Esophagus muscularis mucosa (tissue), 4 donors: ENCODE results near the gene CBLC. TPM values are rescaled to one million over a fixed set of nuclear protein-coding genes. Genes with fewer than 3 reads are reported as not detected.

Source experiments
- DNase-seq: peaks from one replicate; pipeline ENCODE4 v3.0.0-alpha.2; 2017; ENCODE audit errors: extremely low spot score
- H3K27ac ChIP-seq, 4 donors: fragments of 200-600 bp; sonication (generic); replicated peaks in 1 of 4; 1 replicate in 3 of 4; 2 replicates in 1 of 4; pipeline ENCODE4 v1.5.1; 2016 to 2019; ENCODE audit warnings: mild to moderate bottlenecking in 1 of 4
- H3K27me3 ChIP-seq, 4 donors: fragments of 200-600 bp; sonication (generic); one replicate each; pipeline versions ENCODE4 v1.5.1 to v1.6.0; 2016 to 2019
- H3K36me3 ChIP-seq, 4 donors: fragments of 200-600 bp; sonication (generic); one replicate each; pipeline ENCODE4 v1.5.1; 2016 to 2019
- H3K4me1 ChIP-seq, 4 donors: fragments of 200-600 bp; sonication (generic); one replicate each; pipeline ENCODE4 v1.5.1; 2016 to 2019
- H3K4me3 ChIP-seq, 4 donors: fragments of 200-600 bp; sonication (generic); 1 replicate in 2 of 4; 2 replicates in 2 of 4; pipeline ENCODE4 v1.5.1; 2016 to 2019; ENCODE audit warnings: mild to moderate bottlenecking in 4 of 4, moderate library complexity in 1 of 4
- H3K9me3 ChIP-seq, 4 donors: fragments of 200-600 bp; sonication (generic); 1 replicate in 3 of 4; 2 replicates in 1 of 4; pipeline ENCODE4 v1.5.1; 2016 to 2019
- EP300 ChIP-seq: sonication (generic); formaldehyde crosslinking; IDR thresholded peaks from one replicate; pipeline ENCODE4 v1.6.1; 2017; ENCODE audit warnings: antibody characterized with exemption
- POLR2A ChIP-seq: fragments of 450-650 bp; IDR thresholded peaks from one replicate; pipeline ENCODE4 v1.6.1; 2017; ENCODE audit warnings: antibody characterized with exemption, moderate library complexity, mild to moderate bottlenecking, low read depth
- POLR2AphosphoS5 ChIP-seq, 2 donors: sonication (generic); formaldehyde crosslinking; IDR thresholded peaks; one replicate each; pipeline ENCODE4 v1.6.1; 2017; ENCODE audit warnings: antibody characterized with exemption in 2 of 2
- WGBS: methylation state at CpG from one replicate; pipeline ENCODE4 v1.1.5; 2018; 5-methylcytosine and 5-hydroxymethylcytosine counted together
- intact Hi-C: fragments of 100-400 bp; cut with DNase I; formaldehyde crosslinking; loops from one replicate; pipeline ENCODE4 v1.15.1; 2023
- total RNA-seq, 4 donors: library from RNA; depleted of rRNA; stranded (reverse); fragments of >200 nt; gene quantifications; one replicate each; pipeline versions ENCODE4 v1.1.0 to v1.2.1, GENCODE V29; 2016
- TF ChIP-seq, protein P1 (sequence below), 3 experiments: fragments of 200-600 bp in 2 of 3; fragments of 450-650 bp in 1 of 3; sonication (generic) in 2 of 3; IDR thresholded peaks; one replicate each; pipeline ENCODE4 v1.5.1; 2017 to 2019; ENCODE audit warnings: antibody characterized with exemption in 3 of 3, mild to moderate bottlenecking in 2 of 3, moderate library complexity in 1 of 3

Gene CBLC
- total RNA-seq, 4 donors from 2014 or later, result 0.34 to 0.50 TPM; not detected in 2

GRCh38 chr19:44810234-44811121 lies 32.8 kb downstream of the CBLC start:
- Histone ChIP-seq H3K27me3 (no peaks in the 10 kb centered on the region), H3K4me1 (peaks cover 27 to 42% (median 37%) of the 10 kb centered on the region in 4 donors), H3K9me3 (no peaks in the 10 kb centered on the region), H3K36me3 (peaks cover 0 to 43% (median 29%) of the 10 kb centered on the region in 4 donors), H3K4me3 (peak overlapping the region; percentile 59 to 73 (median 63)), H3K27ac (peak overlapping the region in 2 of 4 donors; percentile 12 to 79)
- TF ChIP-seq POLR2AphosphoS5 (IDR thresholded peaks at IDR 0.05) (no peak), EP300 (no peak), POLR2A (no peak)
- TF ChIP-seq, protein P1, sequence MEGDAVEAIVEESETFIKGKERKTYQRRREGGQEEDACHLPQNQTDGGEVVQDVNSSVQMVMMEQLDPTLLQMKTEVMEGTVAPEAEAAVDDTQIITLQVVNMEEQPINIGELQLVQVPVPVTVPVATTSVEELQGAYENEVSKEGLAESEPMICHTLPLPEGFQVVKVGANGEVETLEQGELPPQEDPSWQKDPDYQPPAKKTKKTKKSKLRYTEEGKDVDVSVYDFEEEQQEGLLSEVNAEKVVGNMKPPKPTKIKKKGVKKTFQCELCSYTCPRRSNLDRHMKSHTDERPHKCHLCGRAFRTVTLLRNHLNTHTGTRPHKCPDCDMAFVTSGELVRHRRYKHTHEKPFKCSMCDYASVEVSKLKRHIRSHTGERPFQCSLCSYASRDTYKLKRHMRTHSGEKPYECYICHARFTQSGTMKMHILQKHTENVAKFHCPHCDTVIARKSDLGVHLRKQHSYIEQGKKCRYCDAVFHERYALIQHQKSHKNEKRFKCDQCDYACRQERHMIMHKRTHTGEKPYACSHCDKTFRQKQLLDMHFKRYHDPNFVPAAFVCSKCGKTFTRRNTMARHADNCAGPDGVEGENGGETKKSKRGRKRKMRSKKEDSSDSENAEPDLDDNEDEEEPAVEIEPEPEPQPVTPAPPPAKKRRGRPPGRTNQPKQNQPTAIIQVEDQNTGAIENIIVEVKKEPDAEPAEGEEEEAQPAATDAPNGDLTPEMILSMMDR (IDR thresholded peaks at IDR 0.05), result no peak
- DNase-seq, result no peak
- WGBS, result 81% methylated on average over 12 of the region's 13 CpGs
- intact Hi-C loops, result no loop called here

DNA sequence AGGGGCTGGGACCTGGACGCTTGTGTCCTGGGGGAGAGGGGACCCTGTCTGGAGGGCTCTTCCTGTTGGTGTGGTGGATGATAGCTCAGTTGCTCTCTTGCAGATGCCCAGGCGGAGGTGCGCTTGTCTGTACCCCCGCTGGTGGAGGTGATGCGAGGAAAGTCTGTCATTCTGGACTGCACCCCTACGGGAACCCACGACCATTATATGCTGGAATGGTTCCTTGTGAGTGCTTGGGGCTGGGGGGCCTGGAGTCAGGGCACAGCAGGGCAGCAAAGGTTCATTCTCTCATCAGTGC lies 33.4 kb downstream of the CBLC start:
- intact Hi-C loops, result no loop called here
- no peak for TF ChIP-seq POLR2AphosphoS5 (IDR thresholded peaks at IDR 0.05)
- TF ChIP-seq, protein P1 (IDR thresholded peaks at IDR 0.05), result no peak
- no peak for TF ChIP-seq EP300
- TF ChIP-seq POLR2A, result no peak
- Histone ChIP-seq H3K4me3 (no peak overlapping the region), H3K27me3 (no peaks in the 10 kb centered on the region), H3K4me1 (peaks cover 27 to 42% (median 37%) of the 10 kb centered on the region in 4 donors), H3K9me3 (no peaks in the 10 kb centered on the region), H3K36me3 (peaks cover 0 to 46% (median 32%) of the 10 kb centered on the region in 4 donors), H3K27ac (no peak overlapping the region)
- no peak for DNase-seq
- 80% methylated on average over 2 of the region's 7 CpGs for WGBS

DNA sequence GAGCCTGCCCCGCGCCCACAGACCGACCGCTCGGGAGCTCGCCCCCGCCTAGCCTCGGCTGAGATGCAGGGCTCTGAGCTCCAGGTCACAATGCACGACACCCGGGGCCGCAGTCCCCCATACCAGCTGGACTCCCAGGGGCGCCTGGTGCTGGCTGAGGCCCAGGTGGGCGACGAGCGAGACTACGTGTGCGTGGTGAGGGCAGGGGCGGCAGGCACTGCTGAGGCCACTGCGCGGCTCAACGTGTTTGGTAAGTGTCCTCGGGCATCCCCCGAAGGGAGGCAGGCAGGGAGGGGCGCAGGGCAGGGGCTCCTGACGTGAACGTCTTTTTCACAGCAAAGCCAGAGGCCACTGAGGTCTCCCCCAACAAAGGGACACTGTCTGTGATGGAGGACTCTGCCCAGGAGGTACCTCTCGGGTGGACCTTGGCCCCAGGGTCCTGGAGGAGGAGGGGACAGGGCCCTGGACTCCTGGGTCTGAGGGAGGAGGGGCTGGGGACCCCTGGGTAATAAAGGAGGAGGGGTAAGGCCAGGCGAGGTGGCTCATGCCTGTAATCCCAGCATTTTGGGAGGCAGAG lies 34.5 kb downstream of the CBLC start:
- Histone ChIP-seq H3K4me3 (no peak overlapping the region), H3K27ac (no peak overlapping the region), H3K4me1 (peaks cover 27 to 41% (median 37%) of the 10 kb centered on the region in 4 donors), H3K9me3 (no peaks in the 10 kb centered on the region), H3K36me3 (peaks cover 0 to 46% (median 33%) of the 10 kb centered on the region in 4 donors), H3K27me3 (no peaks in the 10 kb centered on the region)
- 87% methylated on average over 24 of the region's 28 CpGs for WGBS
- TF ChIP-seq POLR2AphosphoS5 (IDR thresholded peaks at IDR 0.05) (no peak), POLR2A (no peak), EP300 (no peak)
- TF ChIP-seq, protein P1 (IDR thresholded peaks at IDR 0.05), result no peak
- DNase-seq, result no peak
- intact Hi-C loops, result no loop called here

DNA sequence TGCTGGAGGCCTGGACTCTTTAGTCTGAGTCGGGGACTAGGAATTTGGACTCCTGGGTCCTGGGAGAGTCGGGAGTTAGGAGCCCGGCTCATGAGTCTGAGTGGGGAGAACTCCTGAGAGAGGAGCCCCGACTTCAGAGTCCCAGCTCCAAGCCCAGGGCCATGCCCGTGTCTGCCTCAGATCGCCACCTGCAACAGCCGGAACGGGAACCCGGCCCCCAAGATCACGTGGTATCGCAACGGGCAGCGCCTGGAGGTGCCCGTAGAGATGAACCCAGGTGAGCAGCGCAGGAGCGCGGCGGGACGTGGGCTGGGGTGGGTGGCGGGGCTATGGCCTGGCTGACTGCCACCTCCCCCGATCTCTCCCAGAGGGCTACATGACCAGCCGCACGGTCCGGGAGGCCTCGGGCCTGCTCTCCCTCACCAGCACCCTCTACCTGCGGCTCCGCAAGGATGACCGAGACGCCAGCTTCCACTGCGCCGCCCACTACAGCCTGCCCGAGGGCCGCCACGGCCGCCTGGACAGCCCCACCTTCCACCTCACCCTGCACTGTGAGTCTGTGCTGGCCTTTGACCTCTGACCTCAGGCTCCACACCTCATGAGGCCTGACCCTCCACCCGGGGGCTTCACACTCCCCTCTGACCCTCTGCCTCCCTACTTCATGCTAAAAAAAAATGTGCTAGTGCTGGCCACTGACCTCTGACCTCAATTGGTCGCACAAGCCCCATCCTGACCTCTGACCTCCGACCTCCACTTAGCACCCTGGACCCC lies 35.6 kb downstream of the CBLC start:
- Histone ChIP-seq H3K9me3 (no peaks in the 10 kb centered on the region), H3K4me3 (no peak overlapping the region), H3K36me3 (peaks cover 0 to 47% (median 33%) of the 10 kb centered on the region in 4 donors), H3K27ac (no peak overlapping the region), H3K27me3 (peaks cover 0 to under 1% (median 0%) of the 10 kb centered on the region in 4 donors), H3K4me1 (peaks cover 21 to 31% (median 31%) of the 10 kb centered on the region in 4 donors)
- intact Hi-C loops, result no loop called here
- no peak for DNase-seq
- TF ChIP-seq POLR2A (no peak), EP300 (no peak), POLR2AphosphoS5 (IDR thresholded peaks at IDR 0.05) (no peak)
- TF ChIP-seq, protein P1 (IDR thresholded peaks at IDR 0.05), result no peak
- WGBS, result 90% methylated on average over 27 of the region's 38 CpGs
